Medulla oblongata (tissue), 1 donor: ENCODE data around the gene SOD2.
"Not testable (repeated sequence)": the region's sequence is repeated elsewhere in the genome, so short reads cannot be mapped to it uniquely, and the experiment has no call there.

Experiments used
- DNase-seq: peaks from one replicate; pipeline ENCODE4 v3.0.0-alpha.2; 2015; ENCODE audit errors: extremely low spot score

Gene SOD2

DNA sequence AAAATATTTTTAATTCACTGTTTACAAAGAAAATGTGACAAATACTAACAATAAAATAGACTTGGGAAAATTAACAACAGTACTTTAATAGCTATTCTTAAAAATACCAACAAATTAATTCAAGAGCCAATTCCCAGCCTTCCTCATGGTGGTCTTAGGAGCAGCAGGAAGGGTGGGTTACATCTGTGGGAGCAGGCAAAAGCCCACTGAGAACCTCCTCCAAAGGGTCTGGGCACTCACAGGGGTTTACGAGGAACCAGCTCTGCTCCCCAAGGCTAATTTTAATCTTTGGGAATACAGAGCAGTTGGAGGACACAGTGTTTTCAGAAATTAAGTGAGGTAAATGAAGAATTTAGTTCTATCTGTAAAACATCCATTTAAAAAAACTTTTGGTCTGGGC lies 10.2 kb downstream of the SOD2 start:
- DNase-seq = no peak

DNA sequence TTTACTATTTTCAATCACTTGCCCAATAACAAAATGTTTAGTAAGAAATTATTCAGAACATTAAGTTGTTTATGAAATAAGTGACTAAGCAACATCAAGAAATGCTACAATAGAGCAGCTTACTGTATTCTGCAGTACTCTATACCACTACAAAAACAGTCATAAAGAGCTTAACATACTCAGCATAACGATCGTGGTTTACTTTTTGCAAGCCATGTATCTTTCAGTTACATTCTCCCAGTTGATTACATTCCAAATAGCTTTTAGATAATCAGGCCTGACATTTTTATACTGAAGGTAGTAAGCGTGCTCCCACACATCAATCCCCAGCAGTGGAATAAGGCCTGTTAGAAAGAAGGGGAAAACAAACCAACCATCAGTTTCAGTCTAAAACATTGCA lies 10.7 kb downstream of the SOD2 start:
- DNase-seq = no peak

GRCh38 chr6:159681191-159681880 lies 11.7 kb downstream of the SOD2 start:
- no peak for DNase-seq

DNA sequence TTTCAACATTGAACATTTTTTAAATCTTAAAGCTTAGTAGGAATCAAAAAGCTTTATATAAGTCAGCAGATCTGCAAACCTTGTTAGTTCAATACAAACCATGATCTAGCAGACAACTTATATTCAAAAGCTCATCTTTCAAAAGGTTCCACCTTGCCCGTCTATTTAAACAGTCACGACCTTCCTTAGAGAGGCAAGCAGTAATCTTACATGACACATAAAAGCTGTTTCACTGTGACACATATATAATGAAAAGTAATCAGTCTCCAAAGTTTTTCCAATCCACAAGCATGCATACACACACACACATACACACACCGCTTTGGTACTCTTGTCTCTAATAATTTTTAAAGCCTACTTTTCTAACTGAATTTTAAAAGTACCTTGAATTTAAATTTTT lies 12.9 kb downstream of the SOD2 start:
- no peak for DNase-seq

DNA sequence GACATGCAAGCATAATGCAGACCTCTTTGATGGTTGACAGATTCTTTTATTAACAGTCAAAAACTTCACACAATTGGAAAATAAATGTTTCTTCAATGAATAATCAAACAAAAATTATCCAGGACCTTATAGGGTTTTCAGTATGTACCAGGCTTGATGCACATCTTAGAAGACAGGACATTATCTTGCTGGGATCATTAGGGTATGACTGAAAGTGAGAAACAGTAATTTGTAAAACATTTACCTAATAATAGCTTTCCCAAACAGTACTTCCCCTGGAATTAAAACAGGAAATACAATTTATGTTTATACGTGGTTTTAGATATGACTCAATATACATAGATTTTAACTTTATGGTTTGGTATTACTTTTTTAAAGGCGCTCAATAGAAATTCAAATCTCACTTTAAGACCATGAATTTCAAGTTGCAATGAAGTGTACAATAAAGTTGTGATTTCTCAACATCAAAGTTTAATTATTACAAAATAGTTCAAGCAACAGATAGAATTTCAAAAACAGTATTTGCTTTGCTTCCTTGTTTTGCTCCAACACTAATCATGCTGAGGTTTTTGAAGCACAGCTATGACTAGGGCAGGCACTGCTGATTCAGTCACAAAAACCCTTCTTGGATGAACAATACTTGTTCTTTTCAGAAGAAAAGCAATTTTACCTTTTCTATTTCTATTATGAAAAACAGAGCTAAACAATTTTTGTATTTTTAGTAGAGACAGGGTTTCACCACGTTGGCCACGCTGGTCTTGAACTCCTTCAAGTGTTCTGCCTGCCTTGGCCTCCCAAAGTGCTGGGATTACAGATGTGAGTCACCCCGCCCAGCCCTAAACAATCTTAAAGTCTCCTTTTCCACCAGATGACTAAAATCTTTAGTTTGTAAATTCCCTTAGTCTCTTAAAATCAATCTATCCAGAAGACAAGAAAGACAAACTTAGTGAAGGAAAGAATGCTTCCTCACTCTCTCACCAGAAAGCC lies 13.7 kb downstream of the SOD2 start:
- no peak for DNase-seq

DNA sequence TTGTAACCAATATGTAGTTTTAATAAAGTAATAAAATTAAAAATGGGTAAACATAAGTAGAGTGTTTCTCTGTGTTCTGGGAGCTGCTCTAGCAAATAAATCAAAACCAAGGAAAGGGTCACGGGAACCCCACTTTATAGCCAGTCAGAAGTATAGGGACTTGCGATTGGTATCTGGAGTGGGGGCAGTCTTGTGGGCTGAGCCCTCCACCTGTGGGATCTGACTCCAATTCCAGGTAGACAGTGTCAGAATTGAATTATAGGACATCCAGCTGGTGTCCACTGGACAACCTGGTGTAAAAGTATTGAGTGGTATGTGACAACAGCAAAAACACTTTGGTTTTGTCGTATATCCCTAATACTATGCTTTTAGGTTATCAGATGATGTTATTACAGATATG lies 14.5 kb downstream of the SOD2 start:
- DNase-seq = no peak

DNA sequence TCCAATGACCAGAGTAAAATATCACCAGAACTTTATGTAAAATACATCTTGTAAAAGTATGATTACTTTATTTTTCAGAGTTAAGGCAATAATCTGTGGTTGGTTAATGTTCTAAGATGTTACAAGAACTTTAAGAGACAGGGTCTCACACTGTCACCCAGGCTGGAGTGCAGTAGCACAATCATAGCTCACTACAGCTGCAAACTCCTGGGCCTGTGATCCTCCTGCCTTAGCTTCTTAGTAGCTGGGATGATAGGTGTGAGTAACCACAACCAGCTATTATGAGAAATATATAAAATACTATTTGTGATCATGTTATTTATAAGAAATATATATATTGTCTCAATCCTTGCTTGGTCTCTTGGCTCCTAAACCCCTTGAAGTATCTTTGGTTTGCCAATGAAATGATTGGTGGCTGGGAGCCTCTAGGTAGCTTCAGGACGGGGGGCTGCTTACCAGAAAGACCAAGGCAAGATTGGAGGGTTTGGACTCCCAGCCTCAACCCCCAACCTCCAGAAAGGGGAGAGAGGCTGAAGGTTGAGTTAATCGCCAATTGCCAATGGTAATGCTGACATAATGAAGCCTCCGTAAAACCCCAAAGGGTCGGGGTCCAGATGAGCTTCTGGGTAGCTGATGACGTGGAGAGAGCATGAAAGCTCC lies 15.4 kb downstream of the SOD2 start:
- no peak for DNase-seq

DNA sequence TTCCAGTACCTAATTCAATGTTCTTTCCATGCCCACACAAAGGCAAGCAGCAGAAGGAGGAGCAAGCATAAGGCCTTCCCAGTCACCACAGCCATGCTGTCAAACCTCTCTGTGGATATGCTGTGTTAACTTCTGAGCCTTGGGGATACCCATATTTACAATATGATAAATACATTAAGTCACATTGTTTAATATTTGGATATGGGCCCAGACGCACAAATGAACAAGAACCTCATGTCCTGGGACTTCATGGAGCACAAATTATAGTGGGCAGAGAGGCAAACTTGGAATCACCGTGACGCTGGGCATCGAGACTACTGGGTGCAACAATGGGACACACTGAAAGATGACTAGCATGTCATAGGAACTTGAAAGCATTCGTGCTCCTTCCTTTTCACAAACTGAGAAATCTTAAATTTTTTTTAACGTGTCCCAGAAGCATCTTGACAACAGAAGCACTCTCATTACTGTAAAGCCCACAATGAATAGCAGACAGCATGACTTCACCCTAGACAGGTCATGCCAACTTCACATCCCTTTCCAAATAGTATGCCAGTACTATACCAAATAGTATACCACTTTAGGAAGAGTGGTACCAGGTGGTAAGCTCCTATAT lies 16.0 kb downstream of the SOD2 start:
- DNase-seq = no peak

DNA sequence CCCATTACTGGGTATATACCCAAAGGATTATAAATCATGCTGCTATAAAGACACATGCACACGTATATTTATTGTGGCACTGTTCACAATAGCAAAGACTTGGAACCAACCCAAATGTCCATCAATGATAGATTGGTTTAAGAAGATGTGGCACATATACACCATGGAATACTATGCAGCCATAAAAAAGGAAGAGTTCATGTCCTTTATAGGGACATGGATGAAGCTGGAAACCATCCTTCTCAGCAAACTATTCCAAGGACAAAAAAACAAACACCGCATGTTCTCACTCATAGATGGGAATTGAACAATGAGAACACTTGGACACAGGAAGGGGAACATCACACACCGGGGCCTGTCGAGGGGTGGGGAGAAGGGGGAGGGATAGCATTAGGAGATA lies 16.8 kb downstream of the SOD2 start:
- not testable (repeated sequence) for DNase-seq

- no peak for DNase-seq
These were observed 27.0 kb downstream of the SOD2 start for GRCh38 chr6:159665868-159666635.

DNA sequence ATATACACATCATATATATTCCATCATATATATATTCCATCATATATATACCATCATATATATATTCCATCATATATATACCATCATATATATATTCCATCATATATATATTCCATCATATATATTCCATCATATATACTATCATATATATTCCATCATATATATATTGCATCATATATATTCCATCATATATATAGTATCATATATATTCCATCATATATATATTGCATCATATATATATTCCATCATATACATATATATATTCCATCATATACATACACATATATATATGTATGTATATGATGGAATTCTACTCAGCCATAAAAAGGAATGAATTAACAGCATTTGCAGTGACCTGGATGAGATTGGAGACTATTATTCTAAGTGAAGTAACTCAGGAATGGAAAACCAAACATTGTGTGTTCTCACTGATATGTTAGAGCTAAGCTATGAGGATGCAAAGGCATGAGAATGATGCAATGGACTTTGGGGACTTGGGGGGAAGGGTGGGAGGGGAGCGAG lies 29.6 kb downstream of the SOD2 start:
- not testable (repeated sequence) for DNase-seq

GRCh38 chr6:159661977-159662376 lies 31.1 kb downstream of the SOD2 start:
- DNase-seq = not testable (repeated sequence)

- DNase-seq = no peak
These were observed 37.5 kb downstream of the SOD2 start for GRCh38 chr6:159655409-159655988.

DNA sequence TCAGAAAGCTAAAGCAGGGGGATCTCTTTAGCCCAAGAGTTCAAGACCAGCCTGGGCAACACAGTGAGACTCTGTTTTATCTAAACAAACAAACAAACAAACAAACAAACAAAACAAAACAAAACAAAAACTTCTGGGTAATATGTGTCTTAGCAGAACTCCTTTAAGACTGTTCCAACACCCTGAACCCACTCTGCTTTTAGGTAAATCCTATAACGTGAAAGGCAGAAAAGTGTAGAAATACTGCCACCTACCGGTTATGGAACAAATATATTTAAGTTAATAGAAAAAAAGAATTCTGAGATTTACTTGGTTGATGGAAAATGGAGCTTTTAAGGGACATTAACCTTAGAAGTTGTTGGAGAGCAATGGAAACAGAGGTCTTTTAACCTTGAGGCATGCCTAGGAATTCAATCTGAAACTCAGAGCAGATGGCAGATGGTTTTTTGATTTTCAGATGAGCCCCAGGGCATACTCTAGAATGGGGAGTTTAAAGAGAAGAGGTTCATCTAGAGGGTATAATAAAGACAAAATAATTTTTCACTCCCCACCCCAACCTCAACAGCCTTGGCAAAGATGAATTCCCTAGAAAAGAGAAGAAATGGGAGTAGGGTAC lies 38.5 kb downstream of the SOD2 start:
- peak; percentile 69 for DNase-seq

GRCh38 chr6:159650314-159650713 lies 42.7 kb downstream of the SOD2 start:
- no peak for DNase-seq

DNA sequence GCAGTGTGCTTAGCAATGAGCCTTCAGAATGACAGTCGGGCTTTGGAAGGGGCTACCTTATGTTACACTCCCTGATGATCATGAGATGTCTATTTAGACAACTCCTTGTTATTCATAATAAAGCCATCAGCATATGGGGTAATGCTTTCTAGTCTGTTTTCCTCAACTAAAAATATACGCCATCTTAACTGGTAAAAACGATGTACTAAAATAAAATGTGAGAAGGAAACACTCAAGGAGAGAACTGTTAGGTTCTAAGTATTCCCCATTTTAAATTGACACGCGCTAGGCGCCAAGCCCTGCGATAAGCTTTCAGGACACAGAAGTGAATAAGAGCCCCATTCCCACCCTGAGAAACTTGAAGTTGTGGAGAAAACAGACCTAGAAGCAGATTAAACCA lies 43.6 kb downstream of the SOD2 start:
- no peak for DNase-seq

GRCh38 chr6:159646733-159647132 lies 46.3 kb downstream of the SOD2 start:
- DNase-seq = no peak

DNA sequence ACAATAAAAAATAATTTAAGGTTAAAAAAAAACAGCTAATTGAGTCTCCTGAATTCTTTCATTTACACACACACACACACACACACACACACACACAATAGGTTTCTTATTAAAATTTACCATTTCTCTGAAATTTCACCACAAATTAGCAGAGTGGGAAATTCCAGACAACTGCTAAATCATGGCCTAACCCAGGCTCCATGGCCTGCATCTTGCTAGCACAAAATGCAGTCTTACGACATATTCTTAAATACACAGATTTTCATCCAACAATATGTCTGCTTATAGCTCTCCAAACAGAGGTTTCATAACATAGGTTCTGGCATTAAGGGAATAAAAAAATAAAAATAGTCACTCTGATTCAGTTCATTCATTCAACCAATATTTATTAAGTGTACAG lies 46.9 kb downstream of the SOD2 start:
- DNase-seq = no peak

DNA sequence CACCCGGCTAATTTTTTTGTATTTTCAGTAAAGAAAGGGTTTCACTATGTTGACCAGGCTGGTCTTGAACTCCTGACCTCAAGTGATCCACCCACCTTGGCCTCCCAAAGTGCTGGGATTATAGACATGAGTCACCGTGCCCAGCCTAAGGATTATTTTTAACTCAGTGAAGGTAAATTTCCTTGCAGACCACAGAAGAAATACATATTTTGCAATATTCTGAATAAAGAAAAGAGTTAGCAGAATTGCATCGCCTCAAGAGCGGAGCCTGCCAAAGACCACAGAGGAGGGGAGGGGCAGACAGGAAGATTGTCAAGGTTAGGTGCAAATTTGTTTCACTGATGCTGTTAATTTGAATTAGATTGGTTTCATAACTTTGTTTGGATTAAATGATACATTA lies 47.4 kb downstream of the SOD2 start:
- no peak for DNase-seq
